Keratinocyte (primary cell): ENCODE results near the gene ARHGAP4. TPM values are rescaled to one million over a fixed set of nuclear protein-coding genes. Genes with fewer than 3 reads are reported as not detected.

ENCODE experiments used
- DNase-seq: peaks from one replicate; pipeline ENCODE4 v3.0.0-alpha.2; 2011; ENCODE audit warnings: low read depth, missing footprints, low spot score
- FAIRE-seq: peaks from 2 replicates; lab custom pipeline; 2011; peaks lifted over from hg19 to GRCh38; lab: Jason Lieb, UNC
- H2AFZ ChIP-seq: 2 replicates; pipeline ENCODE4 v1.6.0; 2012; ENCODE audit warnings: low read length, control low read depth, inconsistent platforms; ENCODE audit not compliant: control insufficient read depth
- H3K27ac ChIP-seq: 2 replicates; pipeline ENCODE4 v1.5.1; 2011; ENCODE audit warnings: low read length; ENCODE audit not compliant: control insufficient read depth, insufficient read depth
- H3K27me3 ChIP-seq: 3 replicates; pipeline ENCODE4 v1.6.0; 2011; ENCODE audit warnings: low read length; ENCODE audit not compliant: control insufficient read depth, insufficient read depth; ENCODE audit errors: extremely low read depth
- H3K36me3 ChIP-seq, 2 experiments: 2 replicates in 1 of 2; 3 replicates in 1 of 2; pipeline ENCODE4 v1.5.1; 2011; ENCODE audit warnings: low read length in 2 of 2, mild to moderate bottlenecking in 1 of 2; ENCODE audit not compliant: control insufficient read depth in 2 of 2, insufficient read depth in 2 of 2; ENCODE audit errors: extremely low read depth in 1 of 2
- H3K4me1 ChIP-seq: 3 replicates; pipeline ENCODE4 v1.5.1; 2011; ENCODE audit warnings: low read length; ENCODE audit not compliant: control insufficient read depth, insufficient read depth; ENCODE audit errors: extremely low read depth
- H3K4me2 ChIP-seq: 3 replicates; pipeline ENCODE4 v1.6.0; 2011; ENCODE audit warnings: low read depth, low read length; ENCODE audit not compliant: control insufficient read depth, insufficient read depth; ENCODE audit errors: extremely low read depth
- H3K4me3 ChIP-seq, 3 experiments: fragments of 200-600 bp in 1 of 3; sonication (generic) in 1 of 3; 2 replicates in 2 of 3; 3 replicates in 1 of 3; pipeline ENCODE4 v1.5.1; 2011 to 2016; ENCODE audit warnings: low read length in 3 of 3, mild to moderate bottlenecking in 3 of 3, control low read depth in 2 of 3, inconsistent platforms in 1 of 3, low read depth in 1 of 3, mixed read lengths in 1 of 3, mixed run types in 1 of 3, moderate library complexity in 1 of 3; ENCODE audit not compliant: control insufficient read depth in 2 of 3, insufficient read depth in 2 of 3; ENCODE audit errors: extremely low read depth in 1 of 3
- H3K79me2 ChIP-seq: 2 replicates; pipeline ENCODE4 v1.6.0; 2012; ENCODE audit warnings: low read length; ENCODE audit not compliant: control insufficient read depth, insufficient read depth
- H3K9ac ChIP-seq: 3 replicates; pipeline ENCODE4 v1.6.0; 2011; ENCODE audit warnings: low read length; ENCODE audit not compliant: control insufficient read depth, insufficient read depth; ENCODE audit errors: extremely low read depth
- H3K9me1 ChIP-seq: 3 replicates; pipeline ENCODE4 v1.6.0; 2011; ENCODE audit warnings: low read length; ENCODE audit not compliant: control insufficient read depth, insufficient read depth; ENCODE audit errors: extremely low read depth
- H3K9me3 ChIP-seq: 2 replicates; pipeline ENCODE4 v1.5.1; 2012; ENCODE audit warnings: low read depth, low read length; ENCODE audit not compliant: control insufficient read depth
- H4K20me1 ChIP-seq: 3 replicates; pipeline ENCODE4 v1.6.0; 2011; ENCODE audit warnings: low read length; ENCODE audit not compliant: control insufficient read depth, insufficient read depth; ENCODE audit errors: extremely low read depth
- EZH2 ChIP-seq: IDR thresholded peaks from one replicate; pipeline ENCODE4 v1.6.1; 2012; ENCODE audit warnings: inconsistent platforms, mild to moderate bottlenecking, low read length, moderate library complexity
- dilution Hi-C: fragments of 300-500 bp; cut with MboI; formaldehyde crosslinking; loops from one replicate; pipeline ENCODE4 v1.7.0; 2020; ENCODE audit warnings: low sequenced_read_pairs; ENCODE audit not compliant: extremely low pct_ligation_motif_present
- polyA plus RNA-seq, 5 experiments: library from polyadenylated mRNA; depleted of rRNA in 3 of 5; stranded (reverse) in 3 of 5; stranded (forward) in 1 of 5; unstranded in 1 of 5; fragments of >200 nt; gene quantifications; 1 replicate in 1 of 5; 2 replicates in 3 of 5; 3 replicates in 1 of 5; pipeline versions ENCODE4 v1.2.1 to v1.2.3, GENCODE V29; 2011 to 2012; ENCODE audit warnings: missing spikeins in 2 of 5, low read depth in 1 of 5, low replicate concordance in 1 of 5
- TF ChIP-seq, protein P1 (sequence below), 3 experiments: IDR thresholded peaks in 1 of 3; conservative IDR thresholded peaks in 1 of 3; optimal IDR thresholded peaks in 1 of 3; 2 replicates in 2 of 3; 3 replicates in 1 of 3; pipeline versions ENCODE3 to v1.5.1; 2011; ENCODE audit warnings: low read length in 3 of 3, mild to moderate bottlenecking in 3 of 3, moderate library complexity in 2 of 3, control low read depth in 1 of 3, inconsistent platforms in 1 of 3; ENCODE audit not compliant: insufficient read depth in 2 of 3; ENCODE audit errors: extremely low read depth in 1 of 3

Gene ARHGAP4
- polyA plus RNA-seq, 1 donor (not counting 4 experiments of a cell fraction or from before 2014, with no cell fraction given): 0.35 TPM

DNA sequence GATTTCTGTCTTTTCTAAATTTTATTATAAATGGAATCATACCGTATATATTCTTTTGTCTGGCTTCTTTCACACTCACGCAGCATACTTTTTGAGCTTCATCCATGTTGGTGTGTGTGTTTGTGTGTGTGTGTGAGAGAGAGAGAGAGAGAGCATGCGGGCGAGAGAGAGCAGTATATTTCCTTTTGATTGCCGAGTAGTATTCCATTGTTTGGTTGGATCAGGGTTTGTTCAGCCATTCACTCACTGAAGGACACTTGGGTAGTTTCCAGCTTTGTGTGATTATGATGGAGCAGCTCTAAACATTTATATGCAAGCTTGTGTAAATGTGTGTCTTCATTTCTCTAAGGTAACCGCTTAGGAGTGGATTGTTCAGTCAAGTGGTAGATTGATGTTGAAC, 36.9 kb downstream of the ARHGAP4 start:
- no peak for FAIRE-seq
- Histone ChIP-seq H3K4me1 (no peaks in the 10 kb centered on the region), H4K20me1 (no peaks in the 10 kb centered on the region), H3K27me3 (peaks cover 20% of the 10 kb centered on the region), H3K4me3 (no peak overlapping the region), H3K79me2 (no peaks in the 10 kb centered on the region), H3K9me3 (no peaks in the 10 kb centered on the region), H3K36me3 (no peaks in the 10 kb centered on the region), H3K27ac (no peak overlapping the region), H2AFZ (no peak overlapping the region), H3K4me2 (no peak overlapping the region), H3K9ac (no peak overlapping the region), H3K9me1 (no peaks in the 10 kb centered on the region)
- no peak for DNase-seq
- TF ChIP-seq, protein P1, sequence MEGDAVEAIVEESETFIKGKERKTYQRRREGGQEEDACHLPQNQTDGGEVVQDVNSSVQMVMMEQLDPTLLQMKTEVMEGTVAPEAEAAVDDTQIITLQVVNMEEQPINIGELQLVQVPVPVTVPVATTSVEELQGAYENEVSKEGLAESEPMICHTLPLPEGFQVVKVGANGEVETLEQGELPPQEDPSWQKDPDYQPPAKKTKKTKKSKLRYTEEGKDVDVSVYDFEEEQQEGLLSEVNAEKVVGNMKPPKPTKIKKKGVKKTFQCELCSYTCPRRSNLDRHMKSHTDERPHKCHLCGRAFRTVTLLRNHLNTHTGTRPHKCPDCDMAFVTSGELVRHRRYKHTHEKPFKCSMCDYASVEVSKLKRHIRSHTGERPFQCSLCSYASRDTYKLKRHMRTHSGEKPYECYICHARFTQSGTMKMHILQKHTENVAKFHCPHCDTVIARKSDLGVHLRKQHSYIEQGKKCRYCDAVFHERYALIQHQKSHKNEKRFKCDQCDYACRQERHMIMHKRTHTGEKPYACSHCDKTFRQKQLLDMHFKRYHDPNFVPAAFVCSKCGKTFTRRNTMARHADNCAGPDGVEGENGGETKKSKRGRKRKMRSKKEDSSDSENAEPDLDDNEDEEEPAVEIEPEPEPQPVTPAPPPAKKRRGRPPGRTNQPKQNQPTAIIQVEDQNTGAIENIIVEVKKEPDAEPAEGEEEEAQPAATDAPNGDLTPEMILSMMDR (optimal IDR thresholded peaks at IDR 0.05 in 1 of 3, IDR thresholded peaks at IDR 0.05 in 1 of 3, conservative IDR thresholded peaks at IDR 0.05 in 1 of 3; ENCODE audit: extremely low read depth in 1 of 3, insufficient read depth in 2 of 3, low read length in 3 of 3): no peak
- TF ChIP-seq EZH2: no peak
- dilution Hi-C loops: no loop called here

DNA sequence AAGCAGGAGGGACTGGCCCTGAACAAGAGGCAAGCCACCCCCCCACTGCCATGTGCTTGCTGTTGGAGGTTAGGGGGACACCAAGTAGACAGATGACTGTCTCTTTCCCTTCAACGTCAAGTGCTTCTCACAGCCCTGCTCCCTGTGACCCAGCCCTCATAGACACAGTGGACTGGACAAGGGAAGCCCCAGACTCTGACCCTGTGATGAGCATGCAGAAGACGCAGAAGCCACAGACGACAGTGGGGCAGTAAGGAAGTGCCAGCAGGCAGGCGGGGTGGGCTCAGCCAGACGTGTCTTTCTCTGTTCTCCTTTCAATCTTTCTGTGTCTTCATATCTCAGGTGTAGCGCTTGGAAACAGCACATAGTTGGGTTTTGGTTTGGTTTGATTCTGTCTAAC, 37.7 kb downstream of the ARHGAP4 start:
- H3K4me1 ChIP-seq: no peaks in the 10 kb centered on the region
- peaks cover 21% of the 10 kb centered on the region for H3K27me3 ChIP-seq
- H3K27ac ChIP-seq: no peak overlapping the region
- no peaks in the 10 kb centered on the region for H3K9me3 ChIP-seq
- H2AFZ ChIP-seq: no peak overlapping the region
- H3K4me2 ChIP-seq: no peak overlapping the region
- TF ChIP-seq EZH2: no peak
- TF ChIP-seq, protein P1 (optimal IDR thresholded peaks at IDR 0.05 in 1 of 3, IDR thresholded peaks at IDR 0.05 in 1 of 3, conservative IDR thresholded peaks at IDR 0.05 in 1 of 3; ENCODE audit: extremely low read depth in 1 of 3, insufficient read depth in 2 of 3, low read length in 3 of 3): no peak
- no peak overlapping the region for H3K9ac ChIP-seq
- DNase-seq (no peak), FAIRE-seq (no peak)
- no peaks in the 10 kb centered on the region for H3K9me1 ChIP-seq
- dilution Hi-C loops: no loop called here
- H3K79me2 ChIP-seq: no peaks in the 10 kb centered on the region
- H4K20me1 ChIP-seq: no peaks in the 10 kb centered on the region
- no peaks in the 10 kb centered on the region for H3K36me3 ChIP-seq
- H3K4me3 ChIP-seq: no peak overlapping the region
